ENCODE results near the gene HS2ST1. TPM values are rescaled to one million over a fixed set of nuclear protein-coding genes. Genes with fewer than 3 reads are reported as not detected.

Gene HS2ST1
- total RNA-seq, 2 experiments from 2014 or later, result 20.6 to 23.0 TPM

GRCh38 chr1:87074001-87074795 lies 159.8 kb downstream of the HS2ST1 start:
- H3K27ac Mint-ChIP-seq, result no peak overlapping the region

GRCh38 chr1:87077959-87078639 lies 163.7 kb downstream of the HS2ST1 start:
- peaks cover 3% of the 10 kb centered on the region for H3K4me1 Mint-ChIP-seq
- no peaks in the 10 kb centered on the region for H3K27me3 Mint-ChIP-seq
- no peaks in the 10 kb centered on the region for H3K9me3 Mint-ChIP-seq
- DNase-seq, result no peak
- no peak overlapping the region for H3K4me3 Mint-ChIP-seq
- ChIA-PET CTCF (no interaction called here), POLR2A (no interaction called here)
- no peak overlapping the region for H3K27ac Mint-ChIP-seq
- peaks cover 5% of the 10 kb centered on the region for H3K36me3 Mint-ChIP-seq (ENCODE audit: low read depth)

More at GRCh38 chr1:87074001-87074795, 159.8 kb downstream of the HS2ST1 start:
- no peak for DNase-seq
- Mint-ChIP-seq H3K36me3 (ENCODE audit: low read depth) (peaks cover 5% of the 10 kb centered on the region), H3K4me3 (no peak overlapping the region), H3K9me3 (no peaks in the 10 kb centered on the region), H3K27me3 (no peaks in the 10 kb centered on the region), H3K4me1 (no peaks in the 10 kb centered on the region)
- ChIA-PET CTCF (interaction anchor here (1.2 kb wide), 1 partner anchor 11 kb away, joined by 3 read pairs; no protein-coding TSS in a partner anchor), POLR2A (interaction anchor here (0.6 kb wide), 1 partner anchor 191 kb away, joined by 4 read pairs; no protein-coding TSS in a partner anchor)

DNA sequence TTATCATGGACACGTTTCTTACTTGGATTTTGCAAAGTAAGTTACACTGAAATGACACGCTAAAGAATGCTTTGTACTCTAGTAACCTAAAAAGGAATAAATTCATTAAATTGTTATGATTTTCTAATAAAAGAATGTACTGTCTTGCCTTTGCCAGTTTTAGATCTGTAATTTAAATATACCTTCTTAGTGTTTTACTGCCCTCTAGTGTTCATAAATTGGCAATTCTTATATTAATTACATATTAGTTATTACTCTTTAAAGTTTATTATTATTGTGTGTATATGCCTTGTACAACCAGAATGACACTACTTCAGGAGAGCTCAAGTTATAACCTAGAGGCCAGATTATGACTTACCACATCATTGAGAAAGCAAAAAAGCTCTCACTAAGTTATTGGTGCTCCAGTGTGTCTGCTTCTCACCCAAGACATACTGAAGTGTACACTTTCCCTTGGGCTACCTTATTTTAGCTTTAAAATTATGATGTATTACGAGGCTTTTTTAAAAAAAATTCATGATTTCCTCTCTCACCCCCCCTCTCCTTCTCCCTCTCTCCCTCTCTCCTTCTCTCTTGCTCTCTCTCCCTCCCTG lies 169.9 kb downstream of the HS2ST1 start:
- no peak overlapping the region for H3K27ac Mint-ChIP-seq
- no peak for DNase-seq
- POLR2A ChIA-PET, result no interaction called here
- no peaks in the 10 kb centered on the region for H3K36me3 Mint-ChIP-seq (ENCODE audit: low read depth)
- CTCF ChIA-PET, result interaction anchor here (1.0 to 1.4 kb wide), 4 partner anchors 10 to 252 kb away, joined by 3 to 4 read pairs (median 3); no protein-coding TSS in a partner anchor
- no peaks in the 10 kb centered on the region for H3K27me3 Mint-ChIP-seq
- H3K4me1 Mint-ChIP-seq, result peaks cover 9% of the 10 kb centered on the region
- no peaks in the 10 kb centered on the region for H3K9me3 Mint-ChIP-seq
- H3K4me3 Mint-ChIP-seq, result no peak overlapping the region

- Mint-ChIP-seq H3K27ac (no peak overlapping the region), H3K27me3 (no peaks in the 10 kb centered on the region), H3K4me3 (no peak overlapping the region), H3K36me3 (ENCODE audit: low read depth) (no peaks in the 10 kb centered on the region), H3K9me3 (no peaks in the 10 kb centered on the region), H3K4me1 (peaks cover 15% of the 10 kb centered on the region)
- POLR2A ChIA-PET, result no interaction called here
- CTCF ChIA-PET, result no interaction called here
- DNase-seq, result no peak
These were observed 171.7 kb downstream of the HS2ST1 start for GRCh38 chr1:87086120-87086519.

GRCh38 chr1:87089070-87089736 lies 174.8 kb downstream of the HS2ST1 start:
- H3K36me3 Mint-ChIP-seq (ENCODE audit: low read depth), result no peaks in the 10 kb centered on the region
- CTCF ChIA-PET, result no interaction called here
- no peak for DNase-seq
- H3K27ac Mint-ChIP-seq, result no peak overlapping the region
- POLR2A ChIA-PET, result no interaction called here
- H3K4me1 Mint-ChIP-seq, result peaks cover 12% of the 10 kb centered on the region
- no peaks in the 10 kb centered on the region for H3K9me3 Mint-ChIP-seq
- no peak overlapping the region for H3K4me3 Mint-ChIP-seq
- H3K27me3 Mint-ChIP-seq, result no peaks in the 10 kb centered on the region

DNA sequence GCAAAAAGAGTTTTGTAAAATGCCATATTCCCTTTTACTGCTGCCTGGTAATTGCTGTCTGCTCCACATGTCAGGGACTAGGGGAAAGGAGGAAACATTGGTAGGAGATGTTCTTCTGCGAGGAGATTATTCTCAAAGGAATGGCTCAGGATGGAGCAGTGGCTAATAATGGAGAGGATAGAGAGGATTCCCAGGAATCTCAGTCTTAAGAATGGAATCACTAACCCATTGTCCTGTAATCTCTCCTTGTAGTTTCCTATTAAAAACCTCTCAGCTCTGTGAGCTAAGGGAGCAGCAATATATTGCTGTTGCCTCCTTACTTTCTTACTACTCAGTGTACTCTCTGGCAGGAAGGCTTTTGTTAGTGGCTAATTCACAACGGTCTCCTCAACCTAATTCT lies 175.4 kb downstream of the HS2ST1 start:
- POLR2A ChIA-PET, result interaction anchor here (0.6 kb wide), 1 partner anchor 189 kb away, joined by 4 read pairs; no protein-coding TSS in a partner anchor
- Mint-ChIP-seq H3K27ac (no peak overlapping the region), H3K4me1 (peaks cover 12% of the 10 kb centered on the region), H3K27me3 (no peaks in the 10 kb centered on the region), H3K36me3 (ENCODE audit: low read depth) (no peaks in the 10 kb centered on the region), H3K9me3 (no peaks in the 10 kb centered on the region), H3K4me3 (no peak overlapping the region)
- CTCF ChIA-PET, result no interaction called here
- no peak for DNase-seq

DNA sequence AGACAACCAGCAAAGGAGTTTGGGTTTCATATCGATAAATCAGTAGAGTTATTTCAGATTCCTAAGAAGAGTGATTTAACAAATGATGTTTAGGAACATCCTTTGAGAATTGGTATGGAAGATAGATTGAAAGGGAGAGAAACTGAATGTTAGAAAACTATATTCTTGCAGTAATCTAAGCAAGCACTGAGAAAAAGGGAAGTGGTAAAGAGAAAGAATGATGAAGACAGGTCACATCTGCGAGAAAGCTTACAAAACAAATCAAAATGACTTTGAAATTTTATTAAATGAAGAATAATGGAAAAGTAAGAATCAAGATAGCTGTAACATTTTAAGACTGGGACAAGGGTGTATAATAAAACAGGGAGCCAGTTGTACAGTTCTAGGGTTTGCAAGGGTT lies 177.0 kb downstream of the HS2ST1 start:
- H3K27ac Mint-ChIP-seq, result no peak overlapping the region
- H3K4me1 Mint-ChIP-seq, result peaks cover 12% of the 10 kb centered on the region
- ChIA-PET POLR2A (no interaction called here), CTCF (no interaction called here)
- DNase-seq, result no peak
- no peaks in the 10 kb centered on the region for H3K27me3 Mint-ChIP-seq
- no peaks in the 10 kb centered on the region for H3K9me3 Mint-ChIP-seq
- no peak overlapping the region for H3K4me3 Mint-ChIP-seq
- H3K36me3 Mint-ChIP-seq (ENCODE audit: low read depth), result no peaks in the 10 kb centered on the region

GRCh38 chr1:87092846-87093245 lies 178.4 kb downstream of the HS2ST1 start:
- peaks cover 2% of the 10 kb centered on the region for H3K36me3 Mint-ChIP-seq (ENCODE audit: low read depth)
- H3K27me3 Mint-ChIP-seq, result no peaks in the 10 kb centered on the region
- no peak for DNase-seq
- no peak overlapping the region for H3K27ac Mint-ChIP-seq
- peaks cover 12% of the 10 kb centered on the region for H3K4me1 Mint-ChIP-seq
- H3K4me3 Mint-ChIP-seq, result no peak overlapping the region
- POLR2A ChIA-PET, result no interaction called here
- CTCF ChIA-PET, result interaction anchor here (1.7 kb wide), 1 partner anchor 13 kb away, joined by 4 read pairs; no protein-coding TSS in a partner anchor
- H3K9me3 Mint-ChIP-seq, result no peaks in the 10 kb centered on the region

DNA sequence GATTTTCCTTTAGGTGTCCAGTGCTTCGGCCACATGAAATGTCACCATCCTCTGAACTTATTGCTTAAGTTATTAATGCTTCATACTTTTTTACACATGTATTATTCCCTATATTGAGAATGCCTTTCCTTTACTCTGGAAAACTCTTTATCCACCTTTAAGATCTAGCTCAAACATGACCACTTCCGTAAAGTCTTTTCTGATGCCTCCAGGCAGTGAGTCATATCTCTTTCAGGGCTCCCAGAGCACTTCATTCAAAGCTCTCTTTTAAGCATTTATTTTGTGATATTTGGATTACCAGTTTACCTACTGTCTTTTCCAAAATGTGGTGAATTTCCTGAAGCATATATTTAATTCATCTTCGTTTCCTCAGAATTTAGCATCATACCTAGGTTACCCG lies 178.9 kb downstream of the HS2ST1 start:
- Mint-ChIP-seq H3K9me3 (no peaks in the 10 kb centered on the region), H3K4me1 (peaks cover 12% of the 10 kb centered on the region), H3K27ac (no peak overlapping the region), H3K4me3 (no peak overlapping the region), H3K27me3 (no peaks in the 10 kb centered on the region), H3K36me3 (ENCODE audit: low read depth) (peaks cover 3% of the 10 kb centered on the region)
- no peak for DNase-seq
- ChIA-PET POLR2A (no interaction called here), CTCF (interaction anchor here (1.7 kb wide), 1 partner anchor 12 kb away, joined by 4 read pairs; no protein-coding TSS in a partner anchor)

- Mint-ChIP-seq H3K27me3 (no peaks in the 10 kb centered on the region), H3K4me1 (peaks cover 6% of the 10 kb centered on the region), H3K27ac (no peak overlapping the region), H3K4me3 (no peak overlapping the region), H3K36me3 (ENCODE audit: low read depth) (peaks cover 3% of the 10 kb centered on the region), H3K9me3 (peaks cover 3% of the 10 kb centered on the region)
- DNase-seq, result no peak
- ChIA-PET CTCF (interaction anchor here (0.8 to 1.7 kb wide), 2 partner anchors 10 to 11 kb away, joined by 3 to 4 read pairs; no protein-coding TSS in a partner anchor), POLR2A (no interaction called here)
These were observed 179.8 kb downstream of the HS2ST1 start for GRCh38 chr1:87094238-87094637.

GRCh38 chr1:87100271-87100670 lies 185.8 kb downstream of the HS2ST1 start:
- Mint-ChIP-seq H3K27me3 (no peaks in the 10 kb centered on the region), H3K9me3 (peaks cover 9% of the 10 kb centered on the region), H3K36me3 (ENCODE audit: low read depth) (peaks cover 16% of the 10 kb centered on the region), H3K4me1 (no peaks in the 10 kb centered on the region), H3K27ac (no peak overlapping the region), H3K4me3 (no peak overlapping the region)
- POLR2A ChIA-PET, result no interaction called here
- no peak for DNase-seq
- CTCF ChIA-PET, result no interaction called here

- ChIA-PET CTCF (interaction anchor here (1.1 to 1.6 kb wide), 2 partner anchors 24 to 399 kb away, joined by 3 to 5 read pairs; partner anchors contain the start of gene SH3GLB1), POLR2A (no interaction called here)
- Mint-ChIP-seq H3K9me3 (peaks cover 9% of the 10 kb centered on the region), H3K36me3 (ENCODE audit: low read depth) (peaks cover 13% of the 10 kb centered on the region), H3K27ac (no peak overlapping the region), H3K27me3 (no peaks in the 10 kb centered on the region), H3K4me1 (no peaks in the 10 kb centered on the region), H3K4me3 (no peak overlapping the region)
- no peak for DNase-seq
These were observed 188.6 kb downstream of the HS2ST1 start for GRCh38 chr1:87103074-87103473.

Data from activated CD4-positive, alpha-beta T cell treated with anti-CD3 and anti-CD28 coated beads, Interleukin-2, amount 10 ng/mL, durations not matched to agents 7 days and 5 days (primary cell).